H1 (cell line): Measurements from ENCODE around the gene RCE1. TPM values are rescaled to one million over a fixed set of nuclear protein-coding genes. Genes with fewer than 3 reads are reported as not detected.

Source experiments
- CTCF ChIA-PET: fragments of 300-600 bp; sonication (Branson Sonifier 250); formaldehyde crosslinking; loops from one replicate; lab custom pipeline; 2021; ENCODE audit not compliant: partially characterized antibody; lab: Charles Lee
- POLR2A ChIA-PET: fragments of 300-600 bp; sonication (Branson Sonifier 250); formaldehyde crosslinking; loops from one replicate; lab custom pipeline; 2021; ENCODE audit warnings: inconsistent platforms; ENCODE audit not compliant: partially characterized antibody; lab: Charles Lee
- DNase-seq, 2 experiments: peaks; one replicate each; pipeline versions ENCODE4 v3.0.0 to v3.0.0-alpha.2; 2010 to 2022; ENCODE audit warnings: low spot score in 2 of 2, low read depth in 1 of 2, mixed read lengths in 1 of 2
- FAIRE-seq: peaks from 2 replicates; lab custom pipeline; 2011; peaks lifted over from hg19 to GRCh38; lab: Jason Lieb, UNC
- H2AFZ ChIP-seq: 2 replicates; pipeline ENCODE4 v1.8.1; 2012; ENCODE audit warnings: low read length, inconsistent platforms
- H2AK5ac ChIP-seq: 2 replicates; pipeline ENCODE4 v1.6.1; 2013; ENCODE audit warnings: low read depth, low read length
- H2BK120ac ChIP-seq: replicated peaks from 2 replicates; pipeline ENCODE3; 2013; ENCODE audit warnings: low read depth, low read length, inconsistent platforms
- H2BK12ac ChIP-seq: 2 replicates; pipeline ENCODE4 v1.6.1; 2013; ENCODE audit warnings: low read depth, low read length
- H2BK15ac ChIP-seq: 2 replicates; pipeline ENCODE4 v1.6.1; 2013; ENCODE audit warnings: low read length
- H2BK20ac ChIP-seq: 2 replicates; pipeline ENCODE4 v1.6.1; 2013; ENCODE audit warnings: low read length
- H2BK5ac ChIP-seq: 2 replicates; pipeline ENCODE4 v1.6.1; 2013; ENCODE audit warnings: low read depth, low read length
- H3K14ac ChIP-seq: 2 replicates; pipeline ENCODE4 v1.6.1; 2013; ENCODE audit warnings: inconsistent platforms; ENCODE audit not compliant: insufficient read length
- H3K18ac ChIP-seq: 2 replicates; pipeline ENCODE4 v1.6.1; 2013; ENCODE audit warnings: low read length; ENCODE audit errors: extremely low read depth
- H3K23ac ChIP-seq: 2 replicates; pipeline ENCODE4 v1.6.1; 2013; ENCODE audit warnings: inconsistent platforms; ENCODE audit not compliant: insufficient read length
- H3K23me2 ChIP-seq: 2 replicates; pipeline ENCODE4 v1.6.1; 2013; ENCODE audit warnings: low read depth, low read length
- H3K27ac ChIP-seq: 2 replicates; pipeline ENCODE4 v1.6.1; 2011; ENCODE audit warnings: low read depth, low read length, inconsistent platforms
- H3K27me3 ChIP-seq, 4 experiments: replicated peaks in 1 of 4; 1 replicate in 1 of 4; 2 replicates in 3 of 4; pipeline versions ENCODE4 v1.6.1 to v1.8.1; 2011 to 2013; ENCODE audit warnings: low read length in 3 of 4, mild to moderate bottlenecking in 3 of 4, inconsistent platforms in 2 of 4, mixed read lengths in 2 of 4, moderate library complexity in 1 of 4; ENCODE audit not compliant: control insufficient read depth in 3 of 4, insufficient read depth in 3 of 4; ENCODE audit errors: extremely low read depth in 1 of 4
- H3K36me3 ChIP-seq, 4 experiments: 2 replicates each; pipeline versions ENCODE4 v1.6.1 to v1.8.1; 2011 to 2013; ENCODE audit warnings: mild to moderate bottlenecking in 4 of 4, low read length in 3 of 4, moderate library complexity in 2 of 4, control low read depth in 1 of 4, inconsistent platforms in 1 of 4; ENCODE audit not compliant: insufficient read depth in 4 of 4, control insufficient read depth in 2 of 4
- H3K4ac ChIP-seq: replicated peaks from 2 replicates; pipeline ENCODE3; 2013; ENCODE audit warnings: low read length, low read depth, mixed read lengths, inconsistent platforms; ENCODE audit not compliant: insufficient read length
- H3K4me1 ChIP-seq, 4 experiments: replicated peaks in 1 of 4; 1 replicate in 1 of 4; 2 replicates in 3 of 4; pipeline versions ENCODE4 v1.6.1 to v1.8.1; 2011 to 2013; ENCODE audit warnings: low read length in 3 of 4, inconsistent platforms in 2 of 4, mixed read lengths in 1 of 4; ENCODE audit not compliant: insufficient read depth in 4 of 4, control insufficient read depth in 3 of 4
- H3K4me2 ChIP-seq, 2 experiments: 2 replicates each; pipeline versions ENCODE4 v1.6.1 to v1.8.1; 2011 to 2013; ENCODE audit warnings: low read depth in 2 of 2, low read length in 2 of 2, control low read depth in 1 of 2, inconsistent platforms in 1 of 2, mild to moderate bottlenecking in 1 of 2; ENCODE audit not compliant: insufficient read depth in 1 of 2
- H3K4me3 ChIP-seq, 4 experiments: fragments of 200-600, 300-600 bp in 1 of 4; sonication (generic), shearing (Covaris generic), sonication (Bioruptor Twin) in 1 of 4; 2 replicates each; pipeline versions ENCODE4 v1.5.1 to v1.8.1; 2011 to 2016; ENCODE audit warnings: low read length in 4 of 4, low read depth in 3 of 4, control low read depth in 2 of 4, inconsistent platforms in 2 of 4, mild to moderate bottlenecking in 2 of 4, mixed read lengths in 1 of 4, moderate library complexity in 1 of 4; ENCODE audit not compliant: insufficient read depth in 2 of 4; ENCODE audit errors: extremely low read depth in 1 of 4
- H3K56ac ChIP-seq: replicated peaks from 2 replicates; pipeline ENCODE3; 2013; ENCODE audit warnings: low read depth, mild to moderate bottlenecking, mixed read lengths, low read length, inconsistent platforms; ENCODE audit not compliant: insufficient read length
- H3K79me1 ChIP-seq: 2 replicates; pipeline ENCODE4 v1.6.1; 2013; ENCODE audit warnings: low read depth, low read length, control low read depth
- H3K79me2 ChIP-seq, 2 experiments: 2 replicates each; pipeline versions ENCODE4 v1.6.1 to v1.8.1; 2012 to 2013; ENCODE audit warnings: low read length in 2 of 2, mild to moderate bottlenecking in 2 of 2, inconsistent platforms in 1 of 2; ENCODE audit not compliant: insufficient read depth in 2 of 2, control insufficient read depth in 1 of 2
- H3K9ac ChIP-seq, 4 experiments: replicated peaks in 1 of 4; 1 replicate in 1 of 4; 2 replicates in 3 of 4; pipeline versions ENCODE4 v1.6.1 to v1.8.1; 2011 to 2013; ENCODE audit warnings: low read depth in 3 of 4, low read length in 3 of 4, control low read depth in 2 of 4, mild to moderate bottlenecking in 2 of 4, moderate library complexity in 2 of 4, inconsistent platforms in 1 of 4; ENCODE audit errors: extremely low read depth in 1 of 4
- H3K9me3 ChIP-seq, 2 experiments: 2 replicates each; pipeline versions ENCODE4 v1.6.1 to v1.8.1; 2012 to 2013; ENCODE audit warnings: mild to moderate bottlenecking in 2 of 2, moderate library complexity in 2 of 2, control low read depth in 1 of 2, inconsistent platforms in 1 of 2, low read depth in 1 of 2, low read length in 1 of 2, mixed read lengths in 1 of 2; ENCODE audit not compliant: insufficient read depth in 2 of 2
- H4K20me1 ChIP-seq, 2 experiments: replicated peaks in 1 of 2; 2 replicates each; pipeline versions ENCODE3 to v1.8.1; 2011 to 2013; ENCODE audit warnings: inconsistent platforms in 2 of 2, low read length in 2 of 2, mild to moderate bottlenecking in 1 of 2; ENCODE audit not compliant: insufficient read depth in 2 of 2, control insufficient read depth in 1 of 2
- H4K5ac ChIP-seq: 2 replicates; pipeline ENCODE4 v1.6.1; 2013; ENCODE audit warnings: low read length, low read depth, mixed read lengths, inconsistent platforms; ENCODE audit not compliant: insufficient read length
- H4K8ac ChIP-seq: 2 replicates; pipeline ENCODE4 v1.8.0; 2013; ENCODE audit warnings: mild to moderate bottlenecking, moderate library complexity, low read length, inconsistent platforms; ENCODE audit not compliant: insufficient read depth; ENCODE audit errors: extremely low read depth
- H4K91ac ChIP-seq: replicated peaks from 2 replicates; pipeline ENCODE3; 2013; ENCODE audit warnings: low read length, mixed read lengths, inconsistent platforms; ENCODE audit not compliant: insufficient read length
- BACH1 ChIP-seq: IDR thresholded peaks from 2 replicates; pipeline ENCODE4 v1.6.1; 2012; ENCODE audit warnings: low read length, improper control_type of control experiment
- CBX5 ChIP-seq: fragments of 300-800, 300-1000 bp; sonication (generic); IDR thresholded peaks from 2 replicates; pipeline ENCODE4 v1.7.1; 2016; ENCODE audit warnings: antibody characterized with exemption, low read length, low read depth
- KDM4A ChIP-seq: IDR thresholded peaks from one replicate; pipeline ENCODE4 v1.7.1; 2012; ENCODE audit warnings: low read depth, mild to moderate bottlenecking, moderate library complexity, low read length, inconsistent platforms; ENCODE audit not compliant: severe bottlenecking
- MAFK ChIP-seq: IDR thresholded peaks from 2 replicates; pipeline ENCODE4 v1.6.1; 2012; ENCODE audit warnings: low read depth, mild to moderate bottlenecking, improper control_type of control experiment, low read length
- TAF1 ChIP-seq: IDR thresholded peaks from 2 replicates; pipeline ENCODE4 v1.6.1; 2011; ENCODE audit warnings: mild to moderate bottlenecking, low read depth, low read length
- WGBS, 2 experiments: shearing (Covaris generic) in 1 of 2; methylation state at CpG; one replicate each; pipeline versions ENCODE4 v1.1.6 to v1.1.7; 2013 to 2015; ENCODE audit warnings: low lambda C conversion rate in 2 of 2, mixed read lengths in 2 of 2, inconsistent platforms in 1 of 2, low coverage in 1 of 2, missing lambda C conversion rate in 1 of 2; ENCODE audit not compliant: insufficient replicate concordance in 2 of 2, insufficient coverage in 1 of 2, insufficient read length in 1 of 2; ENCODE audit errors: extremely low coverage in 1 of 2, missing lambda C conversion rate in 1 of 2; 5-methylcytosine and 5-hydroxymethylcytosine counted together
- polyA plus RNA-seq, 7 experiments: library from polyadenylated mRNA; depleted of rRNA in 3 of 7; stranded (reverse) in 5 of 7; unstranded in 2 of 7; fragments of >200 nt in 5 of 7; fragments of 200-250 nt in 2 of 7; gene quantifications; 1 replicate in 5 of 7; 2 replicates in 1 of 7; 4 replicates in 1 of 7; pipeline versions ENCODE4 v1.2.1 to v1.2.3, GENCODE V29; 2011 to 2013; ENCODE audit warnings: missing spikeins in 2 of 7, mixed read lengths in 2 of 7
- total RNA-seq: library from RNA; stranded (reverse); fragmentation: NEBNext Ultra II Directional; extraction: Animal tissue kit (Norgen Biotek cat#: 25700); gene quantifications from 2 replicates; pipeline ENCODE4 v1.2.1, GENCODE V29; 2021

Gene RCE1
- total and polyA plus RNA-seq, 2 of the 8 experiments (the other 6 are each of a cell fraction or from before 2014, with no cell fraction given): 35.8 to 84.8 TPM

DNA sequence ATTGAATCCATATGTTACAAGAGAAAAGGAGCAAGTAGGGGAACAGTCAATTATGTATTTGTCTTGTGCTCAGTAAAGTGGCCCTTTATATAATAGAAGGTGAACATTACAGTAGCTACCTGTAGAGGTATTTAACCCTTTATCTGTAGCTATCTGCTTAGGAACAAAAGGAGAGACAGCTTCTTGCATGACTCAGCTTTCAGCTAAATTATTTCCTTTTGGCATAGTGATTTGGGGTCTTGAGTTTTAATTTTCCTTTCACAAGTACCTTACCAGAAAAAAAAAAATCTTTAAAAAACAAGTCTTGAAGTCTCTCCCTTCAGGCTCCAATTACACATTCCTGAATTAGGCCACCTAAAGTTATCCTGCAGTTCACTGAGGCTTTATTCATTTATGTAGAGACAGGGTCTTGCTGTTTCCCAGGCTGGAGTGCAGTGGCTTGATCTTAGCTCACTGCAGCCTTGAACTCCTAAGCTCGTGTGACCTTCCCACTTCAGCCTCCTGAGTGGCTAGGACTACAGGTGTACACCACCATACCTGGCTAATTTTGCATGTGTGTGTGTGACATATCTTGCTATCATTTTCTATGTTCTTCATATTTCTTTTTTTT is 32.6 kb upstream of the RCE1 start:
- Histone ChIP-seq H4K91ac (peak overlapping the region; percentile 52), H4K8ac (no peak overlapping the region), H3K4me1 (peaks cover 2 to 13% (median 5%) of the 10 kb centered on the region in 4 experiments; a peak in 6 of 7 replicates), H2AK5ac (peak overlapping the region; percentile 98), H3K9ac (no peak overlapping the region; a peak in 3 of 7 replicates), H3K4ac (peak overlapping the region; percentile 96), H3K79me1 (no peaks in the 10 kb centered on the region), H3K23ac (no peak overlapping the region), H2BK20ac (peak overlapping the region; percentile 98; the same call in 1 of the 2 replicates), H3K14ac (no peak overlapping the region), H3K27me3 (no peaks in the 10 kb centered on the region), H3K56ac (no peak overlapping the region), H4K20me1 (no peaks in the 10 kb centered on the region), H3K4me2 (no peak overlapping the region), H2BK15ac (peak overlapping the region; percentile 99), H2BK5ac (peak overlapping the region; percentile 94), H3K4me3 (no peak overlapping the region; a peak in 1 of 8 replicates), H3K23me2 (no peaks in the 10 kb centered on the region; the same call in 1 of the 2 replicates), H3K27ac (peak overlapping the region; percentile 3; the same call in 1 of the 2 replicates), H3K9me3 (no peaks in the 10 kb centered on the region; a peak in 1 of 4 replicates), H3K18ac (peak overlapping the region; percentile 89), H2AFZ (no peak overlapping the region), H2BK120ac (peak overlapping the region; percentile 38), H4K5ac (peak overlapping the region; percentile 87), H3K79me2 (no peaks in the 10 kb centered on the region), H2BK12ac (peak overlapping the region; percentile 98), H3K36me3 (peaks cover 0 to 7% (median 2%) of the 10 kb centered on the region in 4 experiments; a peak in 2 of 8 replicates)
- TF ChIP-seq CBX5: no peak
- no peak for TF ChIP-seq KDM4A
- 0 out of 2 replicates have a peak, but pooled peaks have one; percentile 19 for TF ChIP-seq TAF1
- peak; percentile 70 for TF ChIP-seq BACH1
- TF ChIP-seq MAFK: peak; percentile 69
- FAIRE-seq (peak; percentile 57), DNase-seq (peak in 1 of 2 experiments; percentile 9)
- POLR2A ChIA-PET: interaction anchor here (1.0 kb wide), 1 partner anchor 264 kb away, joined by 3 read pairs; the partner anchor contains the start of gene ZDHHC24
- 50% methylated on average over 1 of the region's 1 CpG; no CpG with 5 or more reads in 1 of the 2 experiments for WGBS, 2 experiments
- CTCF ChIA-PET: interaction anchor here (0.7 to 1.4 kb wide), 8 partner anchors 22 to 631 kb away, joined by 3 to 5 read pairs (median 3); no protein-coding TSS in a partner anchor
